ENCODE results near the gene RASAL2.

The RASAL2 gene

GRCh38 chr1:178520803-178521202 is 426.9 kb downstream of the RASAL2 start:
- no peak for DNase-seq

- no peak for DNase-seq
Measured at GRCh38 chr1:178521241-178521640, 427.3 kb downstream of the RASAL2 start.

DNA sequence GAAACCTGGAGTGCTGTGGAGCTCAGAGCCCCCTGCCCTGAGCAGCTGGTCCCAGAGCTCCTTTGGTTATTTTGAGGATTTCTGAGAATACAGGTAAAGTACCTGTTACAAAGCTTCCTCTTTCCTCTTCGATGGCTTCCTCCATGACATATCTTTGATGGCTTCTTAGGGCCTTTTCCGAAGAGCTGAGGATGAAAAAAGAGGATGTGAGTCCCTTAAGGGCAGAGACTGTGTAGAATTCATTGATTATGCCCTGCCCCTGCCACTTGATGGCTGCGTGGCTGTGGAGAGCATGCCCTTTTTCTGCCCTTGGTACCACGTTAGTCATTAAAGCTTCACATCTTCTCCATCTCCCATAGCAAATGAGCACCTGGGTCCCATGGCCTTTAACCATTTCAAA is 433.2 kb downstream of the RASAL2 start:
- no peak for DNase-seq

- DNase-seq, result no peak
Measured at GRCh38 chr1:178528228-178528952, 434.5 kb downstream of the RASAL2 start.

GRCh38 chr1:178528953-178529335 is 435.0 kb downstream of the RASAL2 start:
- no peak for DNase-seq

DNA sequence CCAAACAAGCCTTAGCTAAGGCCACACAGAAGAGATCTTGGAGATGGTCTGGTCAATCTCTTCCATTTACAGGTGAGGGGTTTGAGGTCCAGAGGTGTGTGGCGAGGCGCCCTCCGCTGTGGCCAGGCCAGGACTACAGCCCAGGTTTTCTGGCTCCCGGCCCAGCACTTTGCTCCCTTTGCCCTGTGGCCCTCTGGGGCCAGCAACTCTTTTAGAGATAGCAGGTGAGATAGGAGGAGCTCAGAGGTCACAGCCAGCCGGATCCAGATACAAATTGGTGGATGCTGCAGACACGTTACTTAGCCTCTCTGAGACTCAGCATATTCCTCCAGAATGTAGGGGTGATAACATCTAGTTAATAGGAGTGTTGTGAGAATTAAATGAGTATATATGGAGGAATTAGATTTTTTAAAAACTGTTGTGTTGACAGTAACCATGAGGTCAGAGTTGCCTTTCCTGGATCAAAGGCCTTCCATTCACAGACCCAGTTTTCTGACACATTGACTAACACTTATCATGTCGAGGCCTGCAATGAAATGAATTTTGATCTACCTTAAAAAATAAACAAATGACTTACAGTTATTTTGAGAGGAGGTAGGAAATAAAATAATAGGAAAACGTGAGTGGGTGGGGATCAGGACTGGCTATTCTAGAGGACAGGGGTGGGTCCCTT is 435.6 kb downstream of the RASAL2 start:
- no peak for DNase-seq

DNA sequence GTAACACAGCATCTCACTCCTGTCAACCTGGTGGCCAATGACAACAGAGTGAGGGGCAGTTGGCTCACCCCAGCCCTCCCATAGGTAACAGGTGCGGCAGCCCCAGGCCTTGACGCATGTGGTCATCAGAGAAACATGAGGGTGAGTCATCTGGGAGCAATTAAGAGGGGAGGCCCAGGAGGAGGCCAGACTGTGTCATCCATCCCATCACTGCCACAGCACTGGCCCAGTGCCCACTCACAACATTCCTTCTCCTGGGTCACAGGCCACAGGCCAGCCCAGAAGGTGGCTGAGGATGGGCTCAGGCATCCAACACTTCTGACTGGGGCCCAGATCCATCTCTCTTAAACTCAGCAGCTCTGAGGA is 436.1 kb downstream of the RASAL2 start:
- peak; percentile 77 for DNase-seq

DNA sequence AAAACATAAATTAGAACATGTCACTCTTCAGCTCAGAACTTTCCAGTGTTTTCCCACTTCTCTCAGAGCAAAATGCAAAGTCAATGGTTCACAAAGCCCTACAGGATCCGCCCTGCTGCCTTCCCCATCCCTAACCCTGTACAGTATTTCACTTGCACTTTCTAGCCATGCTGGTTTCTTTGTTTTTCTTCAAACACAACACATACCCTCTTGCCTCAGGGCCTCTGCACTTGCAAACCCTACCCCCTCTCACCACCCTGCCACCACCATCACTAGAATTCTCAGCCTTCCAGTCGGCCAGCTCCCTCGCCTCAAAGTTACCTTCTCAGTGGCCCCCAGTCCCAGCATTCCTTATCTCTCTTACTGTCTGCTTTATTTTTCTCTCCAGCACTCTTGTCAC is 436.6 kb downstream of the RASAL2 start:
- DNase-seq, result no peak

DNA sequence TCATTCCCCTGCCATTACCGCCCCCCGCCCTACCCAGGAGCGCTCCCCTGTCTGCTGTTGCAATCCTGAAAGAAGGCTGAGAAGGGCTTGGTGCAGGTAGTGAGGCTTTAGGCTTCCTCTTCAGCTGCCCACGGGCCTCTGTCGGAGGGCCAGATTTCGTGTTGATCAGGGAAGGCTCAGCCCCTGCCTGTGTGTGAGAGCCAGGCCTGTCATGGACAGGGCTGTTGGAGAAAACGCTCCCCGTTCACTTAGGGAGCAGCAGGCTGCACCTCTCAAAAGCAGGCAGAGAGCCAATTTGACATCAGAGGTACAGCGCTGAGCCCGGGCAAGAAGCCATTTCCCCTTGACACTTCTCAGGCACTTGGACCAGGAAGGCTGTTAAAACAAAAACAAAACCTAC is 438.0 kb downstream of the RASAL2 start:
- no peak for DNase-seq

DNA sequence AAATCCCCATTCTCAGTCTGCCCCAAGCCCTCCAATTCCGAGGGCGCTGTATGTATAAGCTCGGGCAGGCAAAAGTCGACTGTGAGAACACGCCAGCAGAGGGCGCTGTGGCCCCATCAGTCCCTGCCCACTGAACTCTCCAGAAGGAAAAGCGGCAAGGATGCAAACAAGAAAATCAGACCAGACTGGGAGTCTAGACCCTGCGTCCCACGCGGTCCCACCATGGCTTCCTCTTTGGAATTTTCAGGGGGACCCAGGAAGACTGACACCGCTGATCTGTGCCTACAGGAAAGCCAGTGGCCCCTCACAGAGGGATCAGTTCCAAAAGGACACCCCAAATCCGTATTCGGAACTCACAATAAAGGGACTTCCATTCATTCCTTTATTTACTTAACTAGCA is 438.5 kb downstream of the RASAL2 start:
- DNase-seq, result peak; percentile 80

DNA sequence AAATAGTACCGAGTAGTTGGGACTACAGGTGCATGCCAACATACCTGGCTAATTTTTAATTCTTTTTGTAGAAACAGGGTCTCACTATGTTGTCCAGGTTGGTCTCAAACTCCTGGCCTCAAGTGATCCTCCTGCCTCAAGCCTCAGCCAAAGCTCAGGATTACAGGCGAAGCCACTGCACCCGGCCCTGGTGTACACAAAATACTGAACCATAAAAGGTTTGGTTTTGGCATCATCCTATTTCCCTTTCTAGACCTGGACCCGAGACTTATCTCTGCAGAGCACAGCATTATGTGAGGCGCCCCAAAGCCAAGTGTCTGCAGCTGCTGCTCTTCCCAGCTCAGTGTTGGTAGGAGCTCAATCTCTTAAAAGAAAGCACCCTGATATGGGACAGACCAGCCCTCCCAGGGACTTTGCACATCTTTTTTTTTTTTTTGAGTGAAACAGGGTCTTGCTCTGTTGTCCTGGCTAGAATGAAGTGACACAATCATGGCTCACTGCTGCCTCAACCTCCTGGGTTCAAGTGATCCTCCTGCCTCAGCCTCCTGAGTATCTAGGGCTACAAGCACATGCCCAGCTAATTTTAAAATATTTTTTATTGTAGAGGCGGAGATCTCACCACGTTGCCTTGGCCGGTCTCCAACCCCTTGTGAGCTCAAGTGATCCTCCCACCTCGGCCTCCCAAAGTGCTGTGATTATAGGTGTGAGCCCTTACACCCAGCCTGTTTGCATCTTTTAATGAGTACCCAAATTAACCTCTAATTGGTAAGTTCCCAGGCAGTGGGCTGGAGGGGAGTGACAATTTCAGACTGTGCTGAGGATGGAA is 439.4 kb downstream of the RASAL2 start:
- no peak for DNase-seq
